GM23338 (cell line): ENCODE measurements around the gene AACS. TPM values are rescaled to one million over a fixed set of nuclear protein-coding genes. Genes with fewer than 3 reads are reported as not detected.

Experiments used
- ATAC-seq: fragments of 200-7000 bp; cut with Tn5 transposase; 3 replicates; pipeline ENCODE4 v1.9.1; 2020
- DNase-seq: peaks from one replicate; pipeline ENCODE4 v3.0.0-alpha.2; 2015; ENCODE audit warnings: low spot score
- H2AFZ ChIP-seq: fragments of 200-600 bp; sonication (generic); 2 replicates; pipeline ENCODE4 v1.8.0; 2016; ENCODE audit warnings: antibody characterized with exemption, mild to moderate bottlenecking, moderate library complexity
- H3F3A ChIP-seq: fragments of 200-600 bp; sonication (generic); replicated peaks from 2 replicates; pipeline ENCODE4 v1.8.0; 2017; ENCODE audit warnings: antibody characterized with exemption, mixed run types, low read depth
- H3K27ac ChIP-seq: fragments of 200-600 bp; sonication (generic); 2 replicates; pipeline ENCODE4 v1.6.1; 2016; ENCODE audit warnings: low read depth
- H3K27me3 ChIP-seq: fragments of 200-600 bp; sonication (generic); 2 replicates; pipeline ENCODE4 v1.8.0; 2016; ENCODE audit warnings: mild to moderate bottlenecking, mixed run types, moderate library complexity; ENCODE audit not compliant: insufficient read depth
- H3K36me3 ChIP-seq: fragments of 200-600 bp; sonication (generic); 2 replicates; pipeline ENCODE4 v1.8.0; 2016; ENCODE audit warnings: mild to moderate bottlenecking; ENCODE audit not compliant: insufficient read depth
- H3K4me1 ChIP-seq: fragments of 200-600 bp; sonication (generic); 2 replicates; pipeline ENCODE4 v1.8.0; 2016; ENCODE audit warnings: mild to moderate bottlenecking, moderate library complexity; ENCODE audit not compliant: insufficient read depth
- H3K4me2 ChIP-seq: fragments of 200-600 bp; sonication (generic); 2 replicates; pipeline ENCODE4 v1.7.1; 2017; ENCODE audit warnings: mixed run types
- H3K4me3 ChIP-seq: fragments of 200-600 bp; sonication (generic); 2 replicates; pipeline ENCODE4 v1.6.1; 2016; ENCODE audit warnings: mixed run types
- H3K79me2 ChIP-seq: fragments of 200-600 bp; sonication (generic); replicated peaks from 2 replicates; pipeline ENCODE4 v1.8.0; 2017; ENCODE audit warnings: mild to moderate bottlenecking; ENCODE audit not compliant: insufficient read depth
- H3K9me2 ChIP-seq: fragments of 200-600 bp; sonication (generic); 2 replicates; pipeline ENCODE4 v1.8.0; 2017; ENCODE audit not compliant: insufficient read depth
- H4K20me1 ChIP-seq: fragments of 200-600 bp; sonication (generic); replicated peaks from 2 replicates; pipeline ENCODE4 v1.8.0; 2017; ENCODE audit warnings: mild to moderate bottlenecking; ENCODE audit not compliant: insufficient read depth
- H3K27ac Mint-ChIP-seq: 2 replicates; pipeline ENCODE4 v1.8.0; 2020; ENCODE audit warnings: inconsistent platforms, mild to moderate bottlenecking, moderate library complexity, mixed read lengths
- H3K27me3 Mint-ChIP-seq: 3 replicates; pipeline ENCODE4 v1.8.0; 2022; ENCODE audit warnings: low read depth, mild to moderate bottlenecking, moderate library complexity, mixed read lengths, inconsistent platforms; ENCODE audit not compliant: insufficient read depth, poor library complexity
- H3K36me3 Mint-ChIP-seq: 3 replicates; pipeline ENCODE4 v1.8.0; 2021; ENCODE audit warnings: low read depth, mild to moderate bottlenecking, inconsistent platforms, moderate library complexity, mixed read lengths
- H3K4me1 Mint-ChIP-seq: 3 replicates; pipeline ENCODE4 v1.8.0; 2020; ENCODE audit warnings: mild to moderate bottlenecking, inconsistent platforms, mixed read lengths
- H3K4me3 Mint-ChIP-seq: 3 replicates; pipeline ENCODE4 v1.8.0; 2021; ENCODE audit warnings: moderate library complexity, mild to moderate bottlenecking, inconsistent platforms, mixed read lengths
- H3K9me3 Mint-ChIP-seq: 3 replicates; pipeline ENCODE4 v1.8.0; 2020; ENCODE audit warnings: moderate library complexity, mild to moderate bottlenecking, inconsistent platforms, mixed read lengths
- CREB1 ChIP-seq: fragments of 250-450 bp; sonication (Bioruptor Pico); IDR thresholded peaks from 2 replicates; pipeline ENCODE4 v1.5.0; 2020; ENCODE audit warnings: low read depth, mild to moderate bottlenecking, moderate library complexity
- EZH2 ChIP-seq: fragments of 200-600 bp; sonication (generic); IDR thresholded peaks from one replicate; pipeline ENCODE4 v1.8.0; 2017; ENCODE audit warnings: antibody characterized with exemption, mild to moderate bottlenecking, low read depth; ENCODE audit not compliant: unreplicated experiment
- EZH2phosphoT487 ChIP-seq: fragments of 200-600 bp; sonication (generic); IDR thresholded peaks from one replicate; pipeline ENCODE4 v1.8.1; 2018; ENCODE audit warnings: antibody characterized with exemption; ENCODE audit not compliant: unreplicated experiment
- JUNB ChIP-seq: IDR thresholded peaks from one replicate; pipeline ENCODE4 v1.6.1; 2016; ENCODE audit warnings: antibody characterized with exemption; ENCODE audit not compliant: unreplicated experiment
- NANOG ChIP-seq: IDR thresholded peaks from 2 replicates; pipeline ENCODE4 v1.6.1; 2016; ENCODE audit warnings: antibody characterized with exemption, borderline replicate concordance
- POLR2AphosphoS5 ChIP-seq: IDR thresholded peaks from 2 replicates; pipeline ENCODE4 v1.6.1; 2016; ENCODE audit warnings: antibody characterized with exemption, low read depth
- STAT1 ChIP-seq: IDR thresholded peaks from one replicate; pipeline ENCODE4 v1.6.1; 2016; ENCODE audit warnings: antibody characterized with exemption; ENCODE audit not compliant: unreplicated experiment
- ZNF114 ChIP-seq: fragments of 250-450 bp; sonication (Bioruptor Pico); IDR thresholded peaks from 2 replicates; pipeline ENCODE4 v1.5.0; 2020; ENCODE audit warnings: mild to moderate bottlenecking, moderate library complexity
- ZNF331 ChIP-seq: fragments of 250-450 bp; sonication (Bioruptor Pico); IDR thresholded peaks from 2 replicates; pipeline ENCODE4 v1.5.0; 2020; ENCODE audit warnings: low read depth, mild to moderate bottlenecking, moderate library complexity
- ZNF462 ChIP-seq: fragments of 250-450 bp; sonication (Bioruptor Pico); IDR thresholded peaks from 2 replicates; pipeline ENCODE4 v1.5.0; 2020; ENCODE audit warnings: mild to moderate bottlenecking, moderate library complexity
- polyA plus RNA-seq: library from polyadenylated mRNA; unstranded; fragments of >200 nt; fragmentation: Nextera tagmentation; extraction: Ambion mirVana; gene quantifications from 2 replicates; pipeline ENCODE4 v1.2.1, GENCODE V29; 2016
- total RNA-seq: library from RNA; depleted of rRNA; stranded (reverse); fragments of >200 nt; shearing (Covaris generic); gene quantifications from 2 replicates; pipeline ENCODE4 v1.2.3, GENCODE V29; 2014
- TF ChIP-seq, protein P1 (sequence below), 2 experiments: fragments of 200-600 bp in 1 of 2; sonication (generic) in 1 of 2; conservative IDR thresholded peaks; 2 replicates each; pipeline versions ENCODE4 v1.5.1 to v1.6.1; 2016 to 2017; ENCODE audit warnings: antibody characterized with exemption in 2 of 2, low read depth in 2 of 2, mild to moderate bottlenecking in 2 of 2, moderate library complexity in 1 of 2
- TF ChIP-seq, protein P2 (sequence below): IDR thresholded peaks from one replicate; pipeline ENCODE4 v1.6.1; 2018; ENCODE audit warnings: antibody characterized with exemption; ENCODE audit not compliant: unreplicated experiment
- TF ChIP-seq, protein P3 (sequence below): IDR thresholded peaks from 2 replicates; pipeline ENCODE4 v1.6.1; 2016; ENCODE audit warnings: antibody characterized with exemption

Gene AACS
- total and polyA plus RNA-seq, 2 experiments from 2014 or later, result 31.1 to 64.4 TPM

DNA sequence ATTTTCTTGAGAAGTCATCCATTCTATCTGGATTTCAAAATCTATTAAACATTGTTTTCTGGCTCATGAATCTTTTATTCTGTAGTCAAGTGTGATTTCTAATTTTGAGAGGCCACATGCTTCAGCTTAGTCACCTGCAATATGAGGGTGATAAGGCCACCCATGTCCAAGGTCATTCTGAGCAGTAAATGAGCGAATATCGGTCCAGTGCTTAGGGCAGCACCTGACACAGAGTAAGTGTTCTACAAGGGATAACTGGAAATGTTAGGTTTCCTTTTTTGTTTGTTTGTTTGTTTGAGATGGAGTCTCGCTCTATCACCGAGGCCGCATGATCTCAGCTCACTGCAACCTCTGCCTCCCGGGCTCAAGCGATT is 34.2 kb downstream of the AACS start:
- Histone ChIP-seq H3K79me2 (peaks cover 45% of the 10 kb centered on the region), H3K36me3 (peaks cover 10% of the 10 kb centered on the region), H3K9me2 (no peaks in the 10 kb centered on the region), H3K4me1 (no peaks in the 10 kb centered on the region), H4K20me1 (peaks cover 20% of the 10 kb centered on the region), H3K27me3 (no peaks in the 10 kb centered on the region), H3K4me3 (no peak overlapping the region), H3F3A (0 out of 2 replicates have a peak, but pooled peaks cover 7% of the 10 kb centered on the region), H2AFZ (no peak overlapping the region), H3K27ac (no peak overlapping the region), H3K4me2 (no peak overlapping the region)
- H3K27ac Mint-ChIP-seq, result no peak overlapping the region
- H3K27me3 Mint-ChIP-seq, result peaks cover 8% of the 10 kb centered on the region
- H3K4me3 Mint-ChIP-seq, result no peak overlapping the region
- H3K36me3 Mint-ChIP-seq, result peaks cover 20% of the 10 kb centered on the region
- TF ChIP-seq, protein P1, sequence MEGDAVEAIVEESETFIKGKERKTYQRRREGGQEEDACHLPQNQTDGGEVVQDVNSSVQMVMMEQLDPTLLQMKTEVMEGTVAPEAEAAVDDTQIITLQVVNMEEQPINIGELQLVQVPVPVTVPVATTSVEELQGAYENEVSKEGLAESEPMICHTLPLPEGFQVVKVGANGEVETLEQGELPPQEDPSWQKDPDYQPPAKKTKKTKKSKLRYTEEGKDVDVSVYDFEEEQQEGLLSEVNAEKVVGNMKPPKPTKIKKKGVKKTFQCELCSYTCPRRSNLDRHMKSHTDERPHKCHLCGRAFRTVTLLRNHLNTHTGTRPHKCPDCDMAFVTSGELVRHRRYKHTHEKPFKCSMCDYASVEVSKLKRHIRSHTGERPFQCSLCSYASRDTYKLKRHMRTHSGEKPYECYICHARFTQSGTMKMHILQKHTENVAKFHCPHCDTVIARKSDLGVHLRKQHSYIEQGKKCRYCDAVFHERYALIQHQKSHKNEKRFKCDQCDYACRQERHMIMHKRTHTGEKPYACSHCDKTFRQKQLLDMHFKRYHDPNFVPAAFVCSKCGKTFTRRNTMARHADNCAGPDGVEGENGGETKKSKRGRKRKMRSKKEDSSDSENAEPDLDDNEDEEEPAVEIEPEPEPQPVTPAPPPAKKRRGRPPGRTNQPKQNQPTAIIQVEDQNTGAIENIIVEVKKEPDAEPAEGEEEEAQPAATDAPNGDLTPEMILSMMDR (conservative IDR thresholded peaks at IDR 0.05; ENCODE audit: low read depth in 2 of 2), result no peak
- TF ChIP-seq ZNF114 (CRISPR knock-in tag) (no peak), CREB1 (no peak), ZNF462 (CRISPR knock-in tag) (no peak), STAT1 (no peak), POLR2AphosphoS5 (no peak), EZH2phosphoT487 (no peak), NANOG (no peak), EZH2 (no peak), JUNB (no peak), ZNF331 (CRISPR knock-in tag) (no peak)
- TF ChIP-seq, protein P2, sequence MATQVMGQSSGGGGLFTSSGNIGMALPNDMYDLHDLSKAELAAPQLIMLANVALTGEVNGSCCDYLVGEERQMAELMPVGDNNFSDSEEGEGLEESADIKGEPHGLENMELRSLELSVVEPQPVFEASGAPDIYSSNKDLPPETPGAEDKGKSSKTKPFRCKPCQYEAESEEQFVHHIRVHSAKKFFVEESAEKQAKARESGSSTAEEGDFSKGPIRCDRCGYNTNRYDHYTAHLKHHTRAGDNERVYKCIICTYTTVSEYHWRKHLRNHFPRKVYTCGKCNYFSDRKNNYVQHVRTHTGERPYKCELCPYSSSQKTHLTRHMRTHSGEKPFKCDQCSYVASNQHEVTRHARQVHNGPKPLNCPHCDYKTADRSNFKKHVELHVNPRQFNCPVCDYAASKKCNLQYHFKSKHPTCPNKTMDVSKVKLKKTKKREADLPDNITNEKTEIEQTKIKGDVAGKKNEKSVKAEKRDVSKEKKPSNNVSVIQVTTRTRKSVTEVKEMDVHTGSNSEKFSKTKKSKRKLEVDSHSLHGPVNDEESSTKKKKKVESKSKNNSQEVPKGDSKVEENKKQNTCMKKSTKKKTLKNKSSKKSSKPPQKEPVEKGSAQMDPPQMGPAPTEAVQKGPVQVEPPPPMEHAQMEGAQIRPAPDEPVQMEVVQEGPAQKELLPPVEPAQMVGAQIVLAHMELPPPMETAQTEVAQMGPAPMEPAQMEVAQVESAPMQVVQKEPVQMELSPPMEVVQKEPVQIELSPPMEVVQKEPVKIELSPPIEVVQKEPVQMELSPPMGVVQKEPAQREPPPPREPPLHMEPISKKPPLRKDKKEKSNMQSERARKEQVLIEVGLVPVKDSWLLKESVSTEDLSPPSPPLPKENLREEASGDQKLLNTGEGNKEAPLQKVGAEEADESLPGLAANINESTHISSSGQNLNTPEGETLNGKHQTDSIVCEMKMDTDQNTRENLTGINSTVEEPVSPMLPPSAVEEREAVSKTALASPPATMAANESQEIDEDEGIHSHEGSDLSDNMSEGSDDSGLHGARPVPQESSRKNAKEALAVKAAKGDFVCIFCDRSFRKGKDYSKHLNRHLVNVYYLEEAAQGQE, result no peak
- TF ChIP-seq, protein P3, sequence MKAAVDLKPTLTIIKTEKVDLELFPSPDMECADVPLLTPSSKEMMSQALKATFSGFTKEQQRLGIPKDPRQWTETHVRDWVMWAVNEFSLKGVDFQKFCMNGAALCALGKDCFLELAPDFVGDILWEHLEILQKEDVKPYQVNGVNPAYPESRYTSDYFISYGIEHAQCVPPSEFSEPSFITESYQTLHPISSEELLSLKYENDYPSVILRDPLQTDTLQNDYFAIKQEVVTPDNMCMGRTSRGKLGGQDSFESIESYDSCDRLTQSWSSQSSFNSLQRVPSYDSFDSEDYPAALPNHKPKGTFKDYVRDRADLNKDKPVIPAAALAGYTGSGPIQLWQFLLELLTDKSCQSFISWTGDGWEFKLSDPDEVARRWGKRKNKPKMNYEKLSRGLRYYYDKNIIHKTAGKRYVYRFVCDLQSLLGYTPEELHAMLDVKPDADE, result no peak
- no peak for DNase-seq
- H3K9me3 Mint-ChIP-seq, result peaks cover 3% of the 10 kb centered on the region; the same call in 2 of the 3 replicates
- ATAC-seq, result no peak
- H3K4me1 Mint-ChIP-seq, result peaks cover 10% of the 10 kb centered on the region; the same call in 1 of the 3 replicates
